DND-41 (cell line): ENCODE data around the gene RPN2.

Experiments used
- EZH2 ChIP-seq: IDR thresholded peaks from 3 replicates; pipeline ENCODE4 v1.6.1; 2012; ENCODE audit warnings: borderline replicate concordance, low read depth, mild to moderate bottlenecking, moderate library complexity, low read length, inconsistent platforms; ENCODE audit not compliant: severe bottlenecking
- TF ChIP-seq, protein P1 (sequence below): IDR thresholded peaks from 2 replicates; pipeline ENCODE4 v1.5.1; 2012; ENCODE audit warnings: borderline replicate concordance, low read length, moderate library complexity, mild to moderate bottlenecking; ENCODE audit not compliant: poor library complexity, severe bottlenecking; ENCODE audit errors: extremely low read depth

- TF ChIP-seq, protein P1, sequence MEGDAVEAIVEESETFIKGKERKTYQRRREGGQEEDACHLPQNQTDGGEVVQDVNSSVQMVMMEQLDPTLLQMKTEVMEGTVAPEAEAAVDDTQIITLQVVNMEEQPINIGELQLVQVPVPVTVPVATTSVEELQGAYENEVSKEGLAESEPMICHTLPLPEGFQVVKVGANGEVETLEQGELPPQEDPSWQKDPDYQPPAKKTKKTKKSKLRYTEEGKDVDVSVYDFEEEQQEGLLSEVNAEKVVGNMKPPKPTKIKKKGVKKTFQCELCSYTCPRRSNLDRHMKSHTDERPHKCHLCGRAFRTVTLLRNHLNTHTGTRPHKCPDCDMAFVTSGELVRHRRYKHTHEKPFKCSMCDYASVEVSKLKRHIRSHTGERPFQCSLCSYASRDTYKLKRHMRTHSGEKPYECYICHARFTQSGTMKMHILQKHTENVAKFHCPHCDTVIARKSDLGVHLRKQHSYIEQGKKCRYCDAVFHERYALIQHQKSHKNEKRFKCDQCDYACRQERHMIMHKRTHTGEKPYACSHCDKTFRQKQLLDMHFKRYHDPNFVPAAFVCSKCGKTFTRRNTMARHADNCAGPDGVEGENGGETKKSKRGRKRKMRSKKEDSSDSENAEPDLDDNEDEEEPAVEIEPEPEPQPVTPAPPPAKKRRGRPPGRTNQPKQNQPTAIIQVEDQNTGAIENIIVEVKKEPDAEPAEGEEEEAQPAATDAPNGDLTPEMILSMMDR: no peak
- TF ChIP-seq EZH2: no peak
These were observed 9.7 kb downstream of the RPN2 start for GRCh38 chr20:37188787-37189186.
